Liver (tissue), 9 donors: ENCODE data around the gene JAZF1. TPM values are rescaled to one million over a fixed set of nuclear protein-coding genes. Genes with fewer than 3 reads are reported as not detected.

Experiments
- DNase-seq: peaks from one replicate; pipeline ENCODE4 v3.0.0-alpha.2; 2017; ENCODE audit warnings: low spot score
- H3K27ac ChIP-seq, 2 donors: one replicate each; pipeline ENCODE4 v1.7.0; 2013; ENCODE audit warnings: inconsistent platforms in 2 of 2, low read length in 2 of 2, control low read depth in 1 of 2, low read depth in 1 of 2, mild to moderate bottlenecking in 1 of 2
- H3K27me3 ChIP-seq, 4 donors: one replicate each; pipeline versions ENCODE4 v1.6.1 to v1.7.0; 2013; ENCODE audit warnings: low read length in 3 of 4, inconsistent platforms in 1 of 4, mild to moderate bottlenecking in 1 of 4, moderate library complexity in 1 of 4; ENCODE audit not compliant: control insufficient read depth in 4 of 4, insufficient read depth in 4 of 4
- H3K36me3 ChIP-seq, 4 donors: one replicate each; pipeline versions ENCODE4 v1.6.1 to v1.7.0; 2013; ENCODE audit warnings: low read length in 3 of 4, mild to moderate bottlenecking in 3 of 4, low read depth in 1 of 4, moderate library complexity in 1 of 4; ENCODE audit not compliant: control insufficient read depth in 4 of 4, insufficient read depth in 3 of 4
- H3K4me1 ChIP-seq, 4 donors: one replicate each; pipeline versions ENCODE4 v1.6.1 to v1.7.0; 2013; ENCODE audit warnings: low read length in 3 of 4, mild to moderate bottlenecking in 3 of 4, moderate library complexity in 1 of 4; ENCODE audit not compliant: control insufficient read depth in 4 of 4, insufficient read depth in 4 of 4
- H3K4me3 ChIP-seq, 3 donors: one replicate each; pipeline versions ENCODE4 v1.6.1 to v1.7.0; 2013; ENCODE audit warnings: low read length in 3 of 3, control low read depth in 1 of 3, low read depth in 1 of 3, mild to moderate bottlenecking in 1 of 3
- H3K9ac ChIP-seq, 2 donors: one replicate each; pipeline ENCODE4 v1.7.0; 2013; ENCODE audit warnings: low read length in 2 of 2, mild to moderate bottlenecking in 2 of 2, moderate library complexity in 2 of 2, control low read depth in 1 of 2, low read depth in 1 of 2
- H3K9me3 ChIP-seq, 4 donors: one replicate each; pipeline versions ENCODE4 v1.6.1 to v1.7.0; 2013; ENCODE audit warnings: low read length in 3 of 4; ENCODE audit not compliant: control insufficient read depth in 4 of 4
- CTCF ChIP-seq: fragments of 150-350 bp; IDR thresholded peaks from 2 replicates; pipeline ENCODE4 v1.5.1; 2017; ENCODE audit warnings: improper control_type of control experiment, low read depth, low read length; ENCODE audit not compliant: missing input control
- EGR1 ChIP-seq, 2 donors: IDR thresholded peaks; 2 replicates each; pipeline ENCODE4 v1.6.1; 2016 to 2018; ENCODE audit warnings: antibody characterized with exemption in 2 of 2, low read depth in 2 of 2
- FOXA1 ChIP-seq: IDR thresholded peaks from 2 replicates; pipeline ENCODE4 v1.6.1; 2016; ENCODE audit warnings: antibody characterized with exemption
- FOXA2 ChIP-seq: IDR thresholded peaks from 2 replicates; pipeline ENCODE4 v1.6.1; 2016; ENCODE audit warnings: antibody characterized with exemption
- GABPA ChIP-seq, 2 donors: IDR thresholded peaks in 1 of 2; conservative IDR thresholded peaks in 1 of 2; 2 replicates each; pipeline ENCODE4 v1.6.1; 2016; ENCODE audit warnings: antibody characterized with exemption in 2 of 2, mild to moderate bottlenecking in 1 of 2, moderate library complexity in 1 of 2
- HNF4A ChIP-seq, 2 donors: conservative IDR thresholded peaks; 2 replicates each; pipeline ENCODE4 v1.6.1; 2016; ENCODE audit warnings: antibody characterized with exemption in 2 of 2, mild to moderate bottlenecking in 2 of 2
- HNF4G ChIP-seq: IDR thresholded peaks from 2 replicates; pipeline ENCODE4 v1.6.1; 2016; ENCODE audit warnings: antibody characterized with exemption
- JUND ChIP-seq, 2 donors: IDR thresholded peaks; 2 replicates each; pipeline ENCODE4 v1.6.1; 2016; ENCODE audit warnings: antibody characterized with exemption in 2 of 2
- NR2F2 ChIP-seq: IDR thresholded peaks from 2 replicates; pipeline ENCODE4 v1.6.1; 2016; ENCODE audit warnings: antibody characterized with exemption
- RAD21 ChIP-seq, 2 donors: IDR thresholded peaks; 2 replicates each; pipeline ENCODE4 v1.6.1; 2016; ENCODE audit warnings: antibody characterized with exemption in 2 of 2, mild to moderate bottlenecking in 2 of 2
- RXRA ChIP-seq, 2 donors: IDR thresholded peaks; 2 replicates each; pipeline ENCODE4 v1.6.1; 2017 to 2018; ENCODE audit warnings: antibody characterized with exemption in 2 of 2, mild to moderate bottlenecking in 1 of 2
- SP1 ChIP-seq: IDR thresholded peaks from 2 replicates; pipeline ENCODE4 v1.6.1; 2018; ENCODE audit warnings: antibody characterized with exemption, mild to moderate bottlenecking
- TAF1 ChIP-seq: conservative IDR thresholded peaks from 2 replicates; pipeline ENCODE4 v1.6.1; 2016; ENCODE audit warnings: antibody characterized with exemption, mild to moderate bottlenecking
- YY1 ChIP-seq: IDR thresholded peaks from 2 replicates; pipeline ENCODE4 v1.6.1; 2016; ENCODE audit warnings: antibody characterized with exemption, mild to moderate bottlenecking
- ZBTB33 ChIP-seq: IDR thresholded peaks from 2 replicates; pipeline ENCODE4 v1.6.1; 2016; ENCODE audit warnings: antibody characterized with exemption
- WGBS: extraction: QIAGEN DNeasy Blood & Tissue Kit; methylation state at CpG from one replicate; pipeline ENCODE4 v1.1.7; 2013; 5-methylcytosine and 5-hydroxymethylcytosine counted together
- polyA plus RNA-seq, 2 donors: library from polyadenylated mRNA; stranded (reverse) in 1 of 2; unstranded in 1 of 2; fragments of 200-250 nt in 1 of 2; fragments of >200 nt in 1 of 2; fragmentation: Nextera tagmentation in 1 of 2; extraction: Ambion mirVana in 1 of 2; gene quantifications; one replicate each; pipeline versions ENCODE4 v1.2.1 to v1.2.3, GENCODE V29; 2013 to 2015
- total RNA-seq, 2 donors: library from RNA; depleted of rRNA; stranded (reverse); fragments of >200 nt; gene quantifications; one replicate each; pipeline ENCODE4 v1.2.3, GENCODE V29; 2014
- TF ChIP-seq, protein P1 (sequence below): IDR thresholded peaks from 2 replicates; pipeline ENCODE4 v1.6.1; 2016; ENCODE audit warnings: antibody characterized with exemption
- TF ChIP-seq, protein P2 (sequence below): IDR thresholded peaks from 2 replicates; pipeline ENCODE4 v1.6.1; 2016; ENCODE audit warnings: antibody characterized with exemption, mild to moderate bottlenecking
- donor health status: healthy.
- donor health status: healthy.
- donor health status: healthy.
- donor health status: healthy.
- donor health status: healthy.

Gene JAZF1
- total and polyA plus RNA-seq, 4 donors = 2.7 to 17.8 (median 4.0) TPM

GRCh38 chr7:28145931-28146330, 34.7 kb downstream of the JAZF1 start:
- no peak overlapping the region for H3K9ac ChIP-seq
- H3K27ac ChIP-seq = no peak overlapping the region
- H3K4me3 ChIP-seq = no peak overlapping the region
- DNase-seq = no peak
- no peaks in the 10 kb centered on the region for H3K9me3 ChIP-seq
- H3K27me3 ChIP-seq = no peaks in the 10 kb centered on the region
- no peaks in the 10 kb centered on the region for H3K36me3 ChIP-seq
- 96% methylated on average over 2 of the region's 2 CpGs for WGBS
- TF ChIP-seq RAD21 (IDR thresholded peaks at IDR 0.05) = no peak
- no peak for TF ChIP-seq EGR1 (IDR thresholded peaks at IDR 0.05; ENCODE audit: low read depth in 2 of 2)
- no peak for TF ChIP-seq FOXA1
- TF ChIP-seq, protein P1, sequence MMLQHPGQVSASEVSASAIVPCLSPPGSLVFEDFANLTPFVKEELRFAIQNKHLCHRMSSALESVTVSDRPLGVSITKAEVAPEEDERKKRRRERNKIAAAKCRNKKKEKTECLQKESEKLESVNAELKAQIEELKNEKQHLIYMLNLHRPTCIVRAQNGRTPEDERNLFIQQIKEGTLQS = no peak
- TF ChIP-seq RXRA (IDR thresholded peaks at IDR 0.05) = no peak
- no peak for TF ChIP-seq ZBTB33
- TF ChIP-seq, protein P2, sequence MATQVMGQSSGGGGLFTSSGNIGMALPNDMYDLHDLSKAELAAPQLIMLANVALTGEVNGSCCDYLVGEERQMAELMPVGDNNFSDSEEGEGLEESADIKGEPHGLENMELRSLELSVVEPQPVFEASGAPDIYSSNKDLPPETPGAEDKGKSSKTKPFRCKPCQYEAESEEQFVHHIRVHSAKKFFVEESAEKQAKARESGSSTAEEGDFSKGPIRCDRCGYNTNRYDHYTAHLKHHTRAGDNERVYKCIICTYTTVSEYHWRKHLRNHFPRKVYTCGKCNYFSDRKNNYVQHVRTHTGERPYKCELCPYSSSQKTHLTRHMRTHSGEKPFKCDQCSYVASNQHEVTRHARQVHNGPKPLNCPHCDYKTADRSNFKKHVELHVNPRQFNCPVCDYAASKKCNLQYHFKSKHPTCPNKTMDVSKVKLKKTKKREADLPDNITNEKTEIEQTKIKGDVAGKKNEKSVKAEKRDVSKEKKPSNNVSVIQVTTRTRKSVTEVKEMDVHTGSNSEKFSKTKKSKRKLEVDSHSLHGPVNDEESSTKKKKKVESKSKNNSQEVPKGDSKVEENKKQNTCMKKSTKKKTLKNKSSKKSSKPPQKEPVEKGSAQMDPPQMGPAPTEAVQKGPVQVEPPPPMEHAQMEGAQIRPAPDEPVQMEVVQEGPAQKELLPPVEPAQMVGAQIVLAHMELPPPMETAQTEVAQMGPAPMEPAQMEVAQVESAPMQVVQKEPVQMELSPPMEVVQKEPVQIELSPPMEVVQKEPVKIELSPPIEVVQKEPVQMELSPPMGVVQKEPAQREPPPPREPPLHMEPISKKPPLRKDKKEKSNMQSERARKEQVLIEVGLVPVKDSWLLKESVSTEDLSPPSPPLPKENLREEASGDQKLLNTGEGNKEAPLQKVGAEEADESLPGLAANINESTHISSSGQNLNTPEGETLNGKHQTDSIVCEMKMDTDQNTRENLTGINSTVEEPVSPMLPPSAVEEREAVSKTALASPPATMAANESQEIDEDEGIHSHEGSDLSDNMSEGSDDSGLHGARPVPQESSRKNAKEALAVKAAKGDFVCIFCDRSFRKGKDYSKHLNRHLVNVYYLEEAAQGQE = no peak
- TF ChIP-seq JUND (IDR thresholded peaks at IDR 0.05) = no peak
- H3K4me1 ChIP-seq = peaks cover 8 to 36% (median 26%) of the 10 kb centered on the region in 4 donors

DNA sequence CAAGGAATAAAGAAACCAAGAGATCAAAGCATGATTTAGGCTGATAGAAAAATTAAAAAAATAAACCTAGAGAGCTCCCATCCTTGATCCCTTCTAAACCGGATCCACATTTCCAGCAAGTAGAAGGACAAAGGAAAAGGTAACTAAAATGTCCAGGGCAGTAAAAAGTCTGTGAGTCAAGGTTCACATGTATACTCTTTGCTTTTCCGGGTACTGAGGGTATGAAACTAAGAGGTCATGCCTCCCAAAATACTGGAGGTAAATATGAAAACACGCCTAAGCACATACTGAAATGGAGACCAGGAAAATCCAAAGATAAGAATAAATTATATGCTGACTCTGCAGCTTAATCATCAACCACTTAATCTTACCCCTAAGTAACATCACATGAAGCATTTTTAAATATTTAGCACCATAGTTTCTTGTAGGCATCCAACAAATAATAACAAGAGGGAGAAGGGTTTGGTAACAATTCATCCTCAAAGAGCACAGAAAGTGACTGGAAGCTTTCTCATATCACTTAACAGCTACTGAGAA, 35.4 kb downstream of the JAZF1 start:
- no peak for DNase-seq
- peak overlapping the region; percentile 30 to 43 for H3K27ac ChIP-seq
- no peaks in the 10 kb centered on the region for H3K27me3 ChIP-seq
- H3K9me3 ChIP-seq = no peaks in the 10 kb centered on the region
- H3K36me3 ChIP-seq = no peaks in the 10 kb centered on the region
- WGBS = 31% methylated on average over 3 of the region's 3 CpGs
- H3K4me3 ChIP-seq = peak overlapping the region in 1 of 3 donors; percentile 12
- H3K9ac ChIP-seq = peak overlapping the region in 1 of 2 donors; percentile 54
- peaks cover 8 to 32% (median 26%) of the 10 kb centered on the region in 4 donors for H3K4me1 ChIP-seq
- TF ChIP-seq GABPA (IDR thresholded peaks at IDR 0.05 in 1 of 2, conservative IDR thresholded peaks at IDR 0.05 in 1 of 2) = no peak
- no peak for TF ChIP-seq NR2F2
- no peak for TF ChIP-seq HNF4G
- peak in 1 of 2 donors; percentile 4 for TF ChIP-seq RAD21 (IDR thresholded peaks at IDR 0.05)
- peak; percentile 59 for TF ChIP-seq FOXA1
- TF ChIP-seq, protein P1 = peak; percentile 55
- TF ChIP-seq FOXA2 = peak; percentile 61
- TF ChIP-seq TAF1 = no peak
- TF ChIP-seq ZBTB33 = peak; percentile 41
- peak in 1 of 2 donors; percentile 16 for TF ChIP-seq EGR1 (IDR thresholded peaks at IDR 0.05; ENCODE audit: low read depth in 2 of 2)
- TF ChIP-seq SP1 = peak; percentile 80
- TF ChIP-seq, protein P2 = no peak
- peak in 1 of 2 donors; percentile 25 for TF ChIP-seq JUND (IDR thresholded peaks at IDR 0.05)
- TF ChIP-seq CTCF = no peak
- TF ChIP-seq RXRA (IDR thresholded peaks at IDR 0.05) = peak; percentile 81 to 82
- peak; percentile 51 for TF ChIP-seq YY1
- TF ChIP-seq HNF4A (conservative IDR thresholded peaks at IDR 0.05) = peak; percentile 74 to 77
